ENCODE data around the gene LRRC72.
"Not testable (repeated sequence)": the region's sequence is repeated elsewhere in the genome, so short reads cannot be mapped to it uniquely, and the experiment has no call there.

LRRC72 gene

DNA sequence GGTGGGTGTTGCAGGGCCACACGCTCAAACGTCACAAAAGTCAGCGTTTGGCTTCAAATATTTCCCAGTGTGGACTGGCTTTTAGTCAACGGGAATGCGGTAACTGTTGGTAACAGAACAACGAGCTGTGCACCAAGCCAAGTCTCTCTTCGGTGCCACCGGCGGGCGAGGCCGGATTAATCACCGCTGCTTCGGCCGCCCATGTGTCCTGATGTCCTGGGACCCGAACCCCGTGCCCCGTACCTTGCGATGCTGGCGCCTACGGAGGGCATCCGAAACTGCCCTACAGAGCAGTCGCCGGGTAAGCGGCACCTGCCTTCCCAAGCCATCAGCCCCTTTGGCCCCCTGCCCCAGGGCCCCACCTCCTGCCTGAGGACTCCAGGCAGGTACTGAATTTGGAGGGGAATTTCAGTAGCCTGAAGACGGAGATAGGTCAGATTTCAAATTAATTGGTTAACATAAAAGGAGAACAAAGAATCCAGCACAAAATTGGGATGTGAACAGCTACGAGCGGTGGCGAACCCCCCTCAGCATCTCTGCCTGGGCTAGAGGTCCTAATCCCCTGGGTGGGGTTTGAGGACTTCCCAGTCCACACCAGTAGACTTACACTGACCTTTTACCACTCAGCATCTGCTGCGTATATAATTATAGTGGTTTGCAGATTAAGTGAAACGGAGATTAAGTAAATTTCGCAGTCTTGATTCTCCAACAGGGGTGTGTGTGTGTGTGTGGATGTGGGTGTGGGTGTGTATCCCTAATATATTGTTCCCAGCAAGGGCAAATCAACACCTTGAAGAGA is at the start of gene LRRC72:
Gene LRRC72 (plus strand): TSS at position 84 of the 799 bp plus-strand sequence. CDS start 128 bp downstream, at position 212.
- no peak for DNase-seq (ENCODE audit: low read depth)

DNA sequence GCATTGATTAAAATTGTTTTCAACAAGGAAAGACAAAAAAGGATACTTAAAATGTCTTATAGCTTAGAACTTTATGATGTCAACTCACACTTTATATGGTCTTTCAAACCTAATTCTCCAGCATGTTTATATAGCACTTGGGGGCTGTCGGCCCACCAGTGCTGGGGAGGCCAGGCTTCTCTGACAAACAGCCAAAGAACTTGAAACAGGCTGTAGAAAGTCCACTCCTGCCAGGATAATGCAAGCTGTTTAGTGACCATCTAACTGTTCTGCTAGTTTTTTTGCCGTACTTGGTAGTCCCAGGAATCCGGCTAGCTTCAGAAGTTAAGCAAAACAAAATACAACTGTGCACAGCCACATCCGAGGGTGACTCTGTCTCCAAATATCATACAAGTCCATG is 47.5 kb upstream of the LRRC72 start:
- DNase-seq (ENCODE audit: low read depth): no peak

DNA sequence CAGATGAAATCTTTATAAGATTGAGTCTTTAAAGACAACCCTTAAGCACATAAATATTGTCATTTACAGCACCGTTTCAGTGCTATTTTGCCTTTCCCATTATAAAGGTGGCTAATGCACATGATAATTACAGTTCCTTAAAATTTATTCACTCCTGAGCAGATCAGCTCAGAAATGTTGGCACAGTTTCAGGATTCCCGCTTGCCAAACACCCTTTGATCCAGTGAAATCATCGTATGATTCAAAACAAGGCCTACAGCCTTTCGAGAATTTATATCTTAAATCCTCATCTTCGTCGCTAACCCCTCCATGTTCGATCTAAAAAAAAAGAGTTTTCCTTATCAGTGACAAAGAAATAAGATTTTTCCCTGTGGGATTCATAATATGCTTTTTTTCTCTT is 47.0 kb upstream of the LRRC72 start:
- DNase-seq (ENCODE audit: low read depth): no peak

DNA sequence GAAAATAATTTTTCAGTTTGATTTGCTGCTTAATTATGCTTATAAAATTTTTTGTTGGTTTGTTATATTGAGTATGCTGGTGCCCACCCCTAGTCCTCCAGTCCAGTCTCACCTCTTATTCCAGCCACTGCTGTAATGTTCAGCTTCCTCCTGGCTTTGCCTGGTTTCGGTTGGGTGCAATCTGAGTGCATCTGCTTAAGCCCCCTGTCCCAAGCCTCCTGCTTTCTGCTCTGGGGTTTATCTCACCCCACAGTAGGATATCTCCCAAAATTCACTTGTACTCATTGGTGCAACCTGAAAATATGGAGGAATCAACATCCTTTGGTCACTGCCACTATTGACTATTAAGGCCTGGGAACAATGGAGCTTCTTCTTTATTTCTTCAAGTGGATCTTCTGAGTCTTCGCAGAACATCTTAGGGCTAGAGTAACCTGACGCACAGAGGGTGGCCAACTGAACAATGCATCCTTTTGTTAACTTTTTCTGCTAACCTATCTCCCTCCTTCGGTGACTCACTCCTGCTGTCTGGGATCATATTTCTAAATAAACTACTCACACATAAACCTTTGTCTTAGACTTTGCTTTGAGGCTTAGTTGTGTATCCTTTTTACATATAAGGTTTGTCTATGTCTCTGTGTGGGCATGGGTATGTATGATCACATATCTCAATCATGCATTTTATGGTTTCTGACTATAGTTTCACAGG is 42.0 kb upstream of the LRRC72 start:
- no peak for DNase-seq (ENCODE audit: low read depth)

DNA sequence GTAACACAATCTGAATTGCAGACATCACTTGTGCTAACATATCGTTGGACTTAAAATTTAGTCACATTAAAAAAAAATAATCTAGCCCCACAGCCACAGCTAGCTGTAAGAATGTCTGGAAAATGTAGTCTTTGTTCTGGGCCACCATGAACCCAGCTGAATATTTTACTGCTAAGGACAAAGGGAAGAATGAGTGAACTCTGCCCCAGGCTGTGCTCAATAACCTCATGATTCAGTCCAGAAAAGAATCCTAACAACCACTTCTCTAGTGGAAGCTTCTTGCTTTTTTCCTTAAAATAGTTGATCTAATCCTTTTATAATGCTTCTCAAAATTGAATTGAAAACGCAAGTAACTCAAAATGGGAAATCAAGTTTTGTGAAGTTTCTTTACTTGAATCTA is 35.5 kb upstream of the LRRC72 start:
- no peak for DNase-seq (ENCODE audit: low read depth)

DNA sequence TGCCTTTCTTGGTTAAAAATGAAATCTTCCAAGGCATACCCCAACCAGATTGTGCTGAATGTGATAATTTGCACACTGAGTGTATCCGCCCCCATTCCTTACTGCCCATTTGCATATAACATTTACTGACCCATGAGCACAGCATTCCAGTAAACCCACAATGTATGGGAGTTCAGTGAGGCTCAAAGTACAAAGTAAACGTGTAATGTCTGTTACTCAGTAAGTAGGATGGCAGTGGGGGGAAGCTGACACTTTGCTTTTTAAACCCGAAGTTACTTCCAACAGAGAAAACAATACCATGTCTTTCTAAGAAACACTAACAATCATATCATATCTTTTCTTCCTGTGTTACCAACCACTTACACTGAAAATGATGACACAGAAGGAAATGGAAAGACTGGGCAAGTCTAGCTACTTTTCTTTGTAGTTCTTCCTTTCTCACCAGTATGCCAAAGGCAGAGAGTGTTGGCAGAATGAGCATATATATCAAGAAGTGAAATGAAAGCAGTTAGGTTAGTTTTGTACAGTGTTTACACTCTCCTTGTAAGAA is 34.0 kb upstream of the LRRC72 start:
- DNase-seq (ENCODE audit: low read depth): no peak

DNA sequence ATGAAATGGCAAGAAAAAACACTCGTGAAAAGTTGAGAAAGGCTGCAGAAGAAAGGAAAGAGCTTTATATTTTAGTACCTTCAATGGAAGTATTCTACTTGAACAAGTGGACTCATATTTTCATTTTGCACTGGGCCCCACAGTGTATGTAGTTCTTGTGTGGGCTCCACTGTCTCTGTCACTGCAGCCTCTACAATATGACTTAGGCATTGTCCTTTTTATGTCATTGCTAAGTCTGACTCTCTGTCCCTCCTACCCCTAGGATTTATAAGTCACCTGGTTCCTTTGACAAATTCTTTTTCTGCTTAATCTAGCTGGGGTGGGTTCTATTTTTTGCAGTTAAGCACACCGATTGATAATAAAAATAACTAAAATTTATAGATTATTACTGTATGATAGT is 33.4 kb upstream of the LRRC72 start:
- DNase-seq (ENCODE audit: low read depth): no peak

DNA sequence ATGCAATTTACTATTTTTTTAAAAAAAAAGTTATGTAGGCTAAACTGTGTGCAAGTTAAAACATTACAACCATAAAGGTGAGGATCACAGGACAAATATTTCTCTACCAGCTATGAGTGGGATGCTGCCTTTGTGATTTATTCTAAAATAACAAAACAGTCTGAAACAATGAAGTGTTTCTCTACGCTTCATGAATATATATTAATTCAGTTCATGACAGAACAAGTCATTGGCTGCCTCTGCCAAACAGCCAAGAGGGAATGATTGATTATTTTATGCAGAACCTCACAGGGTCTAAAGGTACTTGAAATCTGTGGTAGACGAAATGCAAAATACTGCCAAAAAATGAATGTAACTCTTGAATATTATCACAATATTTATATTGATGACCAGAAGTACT is 32.1 kb upstream of the LRRC72 start:
- DNase-seq (ENCODE audit: low read depth): no peak

DNA sequence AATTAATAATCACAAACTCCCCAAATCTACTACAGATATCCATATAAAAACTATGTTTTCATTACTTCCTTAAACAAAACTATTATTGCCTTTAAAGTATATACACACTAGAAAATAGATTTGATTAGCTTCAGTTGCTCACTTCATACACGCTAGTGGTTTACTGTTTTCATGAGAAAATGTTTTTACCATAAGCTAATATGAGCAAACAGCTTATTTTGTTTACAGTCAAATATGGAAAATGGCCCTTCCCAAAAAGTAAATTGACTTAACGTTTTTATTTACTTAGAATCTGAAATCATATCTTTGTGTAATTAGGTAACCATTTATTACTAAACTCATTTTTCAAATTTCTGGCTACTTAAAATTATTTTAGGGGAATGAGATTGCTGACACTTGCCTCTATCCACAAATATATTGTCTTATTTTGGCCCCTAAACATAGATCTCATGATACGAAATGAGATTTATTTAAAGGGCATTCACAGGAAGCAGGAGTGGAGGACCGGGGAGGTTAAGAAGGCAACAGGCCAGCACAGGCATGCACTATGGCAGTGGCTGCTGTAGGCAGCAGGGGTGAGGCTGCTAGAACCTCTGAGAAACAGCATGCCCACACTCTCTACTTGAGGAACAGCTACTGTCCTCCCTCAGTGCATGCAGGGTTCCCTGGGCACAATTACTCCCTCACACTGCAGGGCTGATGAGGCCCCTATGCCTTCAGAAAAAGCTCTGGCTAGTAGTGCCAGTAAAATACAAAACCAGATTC is 31.5 kb upstream of the LRRC72 start:
- DNase-seq (ENCODE audit: low read depth): no peak

DNA sequence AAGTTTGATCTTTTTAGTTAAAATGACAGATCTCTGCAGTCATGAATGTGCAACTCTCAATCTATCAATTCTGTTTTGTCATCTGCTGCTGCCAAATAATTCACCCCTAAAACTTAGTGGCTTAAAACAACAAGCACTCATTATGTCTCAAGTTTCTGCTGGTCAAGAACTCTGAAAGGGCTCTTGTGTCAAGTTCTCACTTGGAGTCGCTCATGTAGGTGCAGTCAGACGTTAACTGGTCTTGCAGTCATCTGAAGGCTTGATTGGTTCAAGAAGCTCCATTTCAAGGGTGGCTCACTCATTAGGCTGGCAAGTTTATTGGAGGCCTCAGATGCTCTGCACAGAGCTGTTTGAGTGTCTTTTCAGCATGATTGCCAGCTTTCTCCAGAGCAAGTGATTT is 28.5 kb upstream of the LRRC72 start:
- no peak for DNase-seq (ENCODE audit: low read depth)

DNA sequence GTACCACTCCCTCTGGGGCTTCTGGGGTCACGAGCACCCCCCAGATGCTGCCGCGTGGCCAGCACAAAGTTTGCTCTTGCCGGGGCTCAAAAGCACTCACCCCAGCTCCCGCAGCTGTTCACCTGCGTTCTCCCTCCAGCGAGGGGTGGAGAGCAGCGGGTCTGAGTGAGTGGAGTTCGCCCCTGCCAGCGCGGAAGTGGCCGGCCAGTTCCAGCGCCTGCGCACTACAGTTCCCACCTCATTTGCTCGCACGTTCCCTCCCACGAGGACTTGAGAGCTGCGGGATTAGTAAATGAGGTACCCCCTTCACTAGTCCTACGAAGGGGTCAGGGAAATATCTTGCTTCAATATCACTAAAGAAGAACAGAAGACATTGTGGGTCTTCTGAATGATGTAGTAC is 24.3 kb upstream of the LRRC72 start:
- DNase-seq (ENCODE audit: low read depth): no peak

DNA sequence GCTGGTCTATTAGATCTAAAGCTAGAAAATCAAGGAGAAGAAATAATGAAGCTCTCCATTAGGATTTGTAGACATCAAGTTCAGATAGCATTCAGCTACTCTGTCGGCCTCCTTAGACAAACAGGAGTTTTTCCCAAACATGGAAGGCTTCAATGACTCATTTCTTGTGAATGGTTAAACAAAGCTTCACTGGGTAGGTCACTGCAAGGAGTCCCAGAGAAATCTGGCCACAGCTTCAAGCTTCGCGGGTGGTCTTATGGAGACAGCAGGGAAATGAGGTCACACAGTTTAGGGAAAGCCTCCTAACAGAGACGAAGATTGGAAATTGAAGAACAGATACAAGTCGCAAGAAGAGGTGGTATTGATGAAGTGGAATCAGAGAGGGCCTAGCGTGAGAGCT is 22.6 kb upstream of the LRRC72 start:
- no peak for DNase-seq (ENCODE audit: low read depth)

DNA sequence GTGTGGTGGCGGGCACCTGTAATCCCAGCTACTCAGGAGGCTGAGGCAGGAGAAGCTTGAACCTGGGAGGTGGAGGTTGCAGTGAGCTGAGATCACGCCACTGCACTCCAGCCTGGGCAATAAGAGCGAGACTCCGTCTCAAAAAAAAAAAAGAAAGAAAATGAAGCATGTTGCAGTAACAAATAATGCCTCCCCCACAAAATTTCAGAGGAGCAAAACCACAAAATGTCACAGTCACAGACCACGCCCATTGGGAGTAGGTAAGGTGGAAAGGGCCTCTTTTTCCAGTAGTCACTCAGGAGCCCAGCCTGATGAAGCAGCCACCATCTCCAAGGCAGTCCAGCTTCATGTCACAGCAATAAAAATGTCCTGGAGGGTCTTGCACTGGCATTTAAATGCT is 20.2 kb upstream of the LRRC72 start:
- not testable (repeated sequence) for DNase-seq (ENCODE audit: low read depth)

DNA sequence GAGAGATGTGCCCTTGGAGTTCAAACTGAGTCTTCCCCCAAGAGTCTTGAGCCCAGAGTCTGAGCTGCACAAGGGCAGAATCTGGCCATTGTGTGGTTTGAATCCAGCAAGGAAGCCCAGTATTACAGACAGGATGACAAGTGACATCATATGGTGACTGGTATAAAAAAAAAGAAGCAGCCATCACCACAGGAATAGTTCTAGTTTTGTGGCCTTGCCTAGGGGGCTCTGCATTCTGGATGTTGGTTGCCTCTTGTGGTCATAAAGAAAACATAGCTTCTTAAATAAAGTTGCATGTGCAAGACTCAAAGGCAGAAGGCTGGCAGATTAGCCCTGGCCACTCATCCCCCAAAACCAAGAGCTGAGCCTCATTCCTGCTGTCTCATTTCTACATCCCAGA is 16.8 kb upstream of the LRRC72 start:
- no peak for DNase-seq (ENCODE audit: low read depth)

DNA sequence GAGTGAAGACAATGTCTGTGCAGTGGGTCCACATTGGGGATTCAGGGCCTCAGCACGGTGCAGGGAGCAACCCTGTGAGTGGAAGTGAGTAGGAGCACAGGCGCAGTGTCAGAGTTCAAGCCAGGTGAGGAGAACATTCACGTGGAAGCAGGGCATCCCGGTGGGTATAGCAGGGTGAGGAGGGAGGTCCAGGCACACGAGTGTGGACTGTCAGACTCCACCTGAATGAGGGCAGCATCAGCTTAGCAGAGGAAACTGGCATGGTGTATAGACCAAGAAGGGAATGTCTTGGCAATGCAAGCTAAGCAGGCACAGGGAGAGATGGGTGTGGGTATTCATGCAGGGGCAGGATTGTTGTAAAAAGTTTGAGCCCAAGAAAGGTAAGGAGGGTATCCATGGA is 15.3 kb upstream of the LRRC72 start:
- no peak for DNase-seq (ENCODE audit: low read depth)

DNA sequence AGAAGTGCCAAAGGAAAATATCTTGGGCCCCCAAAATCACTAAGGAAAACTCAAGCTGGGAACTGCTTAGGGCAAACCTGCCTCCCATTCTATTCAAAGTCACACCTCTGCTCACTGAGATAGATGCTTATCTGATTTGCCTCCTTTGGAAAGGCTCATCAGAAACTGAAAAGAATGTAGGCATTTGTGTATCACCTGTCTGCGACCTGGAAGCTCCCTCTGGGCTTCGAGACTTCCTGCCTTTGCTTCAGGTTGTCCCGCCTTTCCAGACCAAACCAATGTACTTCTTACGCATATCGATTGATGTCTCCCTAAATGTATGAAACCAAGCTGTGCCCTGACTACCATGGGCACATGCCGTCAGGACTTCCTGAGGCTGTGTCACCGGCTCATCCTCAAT is 14.5 kb upstream of the LRRC72 start:
- DNase-seq (ENCODE audit: low read depth): no peak

DNA sequence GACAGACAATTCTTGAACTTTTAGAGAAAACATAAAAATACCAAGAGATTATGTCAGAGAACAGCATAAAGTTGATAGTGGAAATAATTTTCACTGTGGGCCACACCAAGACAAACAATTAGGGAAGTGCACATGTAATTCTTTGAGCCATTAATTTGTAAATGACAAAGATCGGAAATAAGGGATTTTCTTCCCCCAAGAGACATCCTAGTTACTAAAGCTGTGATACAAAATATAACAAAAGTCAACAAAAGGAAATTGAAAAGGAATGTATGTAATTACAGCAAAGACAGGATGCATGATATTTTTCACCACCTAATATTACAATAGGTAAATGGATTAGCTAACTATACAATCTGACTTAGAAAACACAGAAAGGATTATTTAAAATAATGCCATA is 12.4 kb upstream of the LRRC72 start:
- DNase-seq (ENCODE audit: low read depth): no peak

DNA sequence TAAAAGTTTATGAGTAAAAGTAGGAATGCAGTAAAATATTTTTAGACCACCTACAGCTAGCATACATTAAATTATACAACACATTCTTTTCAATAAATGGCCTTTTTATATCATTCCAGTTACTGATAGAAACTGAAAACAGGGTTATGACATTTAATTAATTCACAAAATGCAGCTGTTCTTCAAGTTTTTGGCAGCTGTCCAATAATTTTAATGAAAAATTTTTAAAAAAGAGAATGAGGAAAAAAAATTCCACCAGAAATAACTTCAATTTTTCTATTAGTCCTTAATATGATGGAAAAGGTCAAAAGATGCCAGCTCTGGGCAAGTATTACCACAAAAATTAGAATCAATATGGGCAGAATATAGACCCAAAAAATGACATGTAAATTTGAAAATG is 11.9 kb upstream of the LRRC72 start:
- DNase-seq (ENCODE audit: low read depth): no peak

DNA sequence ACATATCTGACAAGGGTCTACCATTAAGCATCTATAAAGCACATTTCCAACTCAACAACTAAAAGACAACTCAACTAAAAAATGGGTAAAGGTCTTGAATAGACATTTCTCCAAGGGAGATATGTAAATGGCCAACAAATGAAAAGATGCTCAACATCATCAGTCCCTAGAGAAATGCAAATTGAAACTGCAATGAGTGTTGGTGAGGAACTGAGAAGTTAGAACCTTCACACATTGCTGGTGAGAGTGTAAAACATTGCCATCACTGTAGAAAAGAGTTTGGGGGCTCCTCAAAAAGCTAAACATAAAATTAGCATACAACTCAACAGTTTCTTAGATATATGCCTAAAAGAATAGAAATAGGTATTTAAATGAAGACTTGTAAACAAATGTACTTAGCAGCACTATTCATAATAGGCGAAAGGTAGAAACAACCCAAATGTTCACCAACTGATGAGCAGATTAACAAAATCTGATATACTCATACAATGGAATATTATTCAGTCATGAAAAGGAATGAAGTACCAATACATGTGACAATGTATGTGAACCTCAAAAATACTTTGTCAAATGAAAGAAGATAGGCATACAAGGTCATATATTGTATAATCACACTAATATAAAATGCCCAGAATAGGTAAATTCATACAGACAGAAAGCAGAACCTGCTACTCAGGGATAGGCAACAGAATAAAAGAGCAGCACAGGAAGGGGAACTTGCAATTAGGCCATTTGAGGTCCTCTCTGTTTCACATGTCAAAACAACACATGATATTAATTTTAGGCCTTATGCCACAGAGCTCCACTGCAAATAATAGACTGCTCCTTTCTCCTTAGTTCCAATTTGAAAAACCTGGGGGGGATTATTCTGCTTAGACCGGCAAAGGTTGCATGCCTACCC is 10.6 kb upstream of the LRRC72 start:
- no peak for DNase-seq (ENCODE audit: low read depth)

DNA sequence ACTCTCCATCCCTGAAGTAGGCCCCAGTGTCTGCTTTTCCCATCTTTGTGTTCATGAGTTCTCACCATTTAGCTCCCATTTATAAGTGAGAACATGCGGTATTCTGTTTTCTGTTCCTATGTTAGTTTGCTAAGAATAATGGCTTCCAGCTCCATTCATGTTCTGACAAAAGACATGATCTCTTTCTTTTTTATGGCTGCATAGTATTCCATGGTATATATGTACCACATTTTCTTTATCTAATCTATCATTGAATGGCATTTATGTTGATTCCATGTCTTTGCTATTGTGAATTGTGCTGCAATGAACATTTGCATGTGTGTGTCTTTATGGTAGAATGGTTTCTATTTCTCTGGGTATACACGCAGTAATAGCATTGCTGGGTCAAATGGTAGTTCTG is 6.6 kb upstream of the LRRC72 start:
- not testable (repeated sequence) for DNase-seq (ENCODE audit: low read depth)

DNA sequence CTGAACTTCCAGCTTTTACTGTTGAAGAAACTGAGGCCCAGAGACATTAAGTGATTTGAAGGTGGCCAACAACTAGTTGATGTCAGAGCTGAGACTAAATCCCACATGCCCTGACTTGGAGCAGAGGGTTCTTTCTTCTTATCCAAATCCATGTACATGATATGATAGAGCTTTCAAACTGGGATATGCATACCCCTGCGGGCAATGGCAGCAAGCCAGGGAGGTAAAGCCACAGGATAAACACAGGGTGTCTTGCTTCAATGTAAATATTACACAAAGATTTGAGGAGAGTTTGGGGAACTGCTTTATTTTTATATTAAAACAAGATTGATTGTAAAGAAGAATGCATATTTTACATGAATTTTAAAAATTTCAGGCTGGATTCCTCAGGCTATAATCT is 2.3 kb upstream of the LRRC72 start:
- DNase-seq (ENCODE audit: low read depth): no peak

DNA sequence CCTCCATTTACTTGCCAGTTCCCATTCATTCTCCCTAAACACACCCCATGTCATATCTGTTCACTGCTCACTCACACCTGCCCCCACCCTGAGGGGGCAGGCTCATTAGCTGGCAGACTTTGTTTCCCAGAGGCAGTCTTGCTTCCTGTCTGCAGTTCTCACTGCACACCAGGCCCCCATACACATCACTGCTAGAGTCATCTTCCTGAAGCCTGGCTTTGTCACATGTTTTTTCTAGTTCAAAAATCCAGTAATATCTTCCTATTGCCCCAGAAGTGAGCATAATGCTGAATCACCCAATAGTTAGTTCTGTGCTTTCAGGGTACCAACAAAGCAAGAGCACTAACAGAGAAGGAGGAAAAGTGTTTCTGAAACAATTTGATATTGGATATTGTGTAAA is 1.9 kb downstream of the LRRC72 start:
- no peak for DNase-seq (ENCODE audit: low read depth)
